ENCODE data around the gene DGKG.

DNA sequence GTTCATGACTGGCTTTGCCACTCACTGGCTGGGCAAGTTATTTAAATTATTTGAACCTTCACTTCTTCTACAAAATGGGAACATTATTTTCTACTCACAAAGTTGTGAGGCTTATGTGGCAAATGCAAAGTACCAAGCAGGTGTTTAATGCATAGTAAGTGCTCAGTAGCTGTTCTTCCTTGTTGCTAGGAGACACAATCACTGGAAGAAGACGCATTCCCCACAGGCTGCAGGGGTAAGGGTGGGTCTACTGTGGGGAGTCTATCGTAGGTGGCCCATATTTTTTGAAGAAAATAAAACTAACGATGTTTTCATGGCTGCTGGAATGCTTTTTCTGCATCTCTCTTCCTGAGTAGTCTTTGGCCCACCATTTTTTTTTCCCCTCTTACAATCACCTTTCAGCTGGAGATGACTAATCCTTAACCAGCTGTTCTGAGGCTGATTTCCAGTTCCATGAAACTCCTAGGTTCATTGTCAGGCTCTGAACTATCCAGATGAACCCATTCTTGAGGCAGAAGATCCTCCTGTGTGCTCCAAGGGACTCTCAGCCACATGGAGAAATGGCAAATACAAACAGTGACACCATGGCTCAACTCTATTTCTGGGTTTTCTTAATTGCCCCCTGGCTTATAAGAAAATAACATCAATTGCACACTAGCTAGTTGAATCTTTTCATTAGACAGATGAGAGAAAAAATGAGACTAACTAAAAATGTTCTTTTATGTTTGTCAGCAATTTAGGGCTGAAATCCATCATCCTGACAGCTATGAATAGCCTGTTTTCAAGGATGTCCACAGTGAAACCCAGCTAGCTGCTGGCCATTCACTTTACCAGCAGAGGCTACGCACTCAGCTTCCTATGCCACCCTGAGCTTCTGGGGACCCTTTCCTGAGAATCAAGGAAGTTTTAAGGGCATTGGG lies 144.9 kb downstream of the DGKG start:
- TF ChIP-seq, protein P1, sequence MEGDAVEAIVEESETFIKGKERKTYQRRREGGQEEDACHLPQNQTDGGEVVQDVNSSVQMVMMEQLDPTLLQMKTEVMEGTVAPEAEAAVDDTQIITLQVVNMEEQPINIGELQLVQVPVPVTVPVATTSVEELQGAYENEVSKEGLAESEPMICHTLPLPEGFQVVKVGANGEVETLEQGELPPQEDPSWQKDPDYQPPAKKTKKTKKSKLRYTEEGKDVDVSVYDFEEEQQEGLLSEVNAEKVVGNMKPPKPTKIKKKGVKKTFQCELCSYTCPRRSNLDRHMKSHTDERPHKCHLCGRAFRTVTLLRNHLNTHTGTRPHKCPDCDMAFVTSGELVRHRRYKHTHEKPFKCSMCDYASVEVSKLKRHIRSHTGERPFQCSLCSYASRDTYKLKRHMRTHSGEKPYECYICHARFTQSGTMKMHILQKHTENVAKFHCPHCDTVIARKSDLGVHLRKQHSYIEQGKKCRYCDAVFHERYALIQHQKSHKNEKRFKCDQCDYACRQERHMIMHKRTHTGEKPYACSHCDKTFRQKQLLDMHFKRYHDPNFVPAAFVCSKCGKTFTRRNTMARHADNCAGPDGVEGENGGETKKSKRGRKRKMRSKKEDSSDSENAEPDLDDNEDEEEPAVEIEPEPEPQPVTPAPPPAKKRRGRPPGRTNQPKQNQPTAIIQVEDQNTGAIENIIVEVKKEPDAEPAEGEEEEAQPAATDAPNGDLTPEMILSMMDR (IDR thresholded peaks at IDR 0.05), result no peak
- TF ChIP-seq EZH2phosphoT487 (IDR thresholded peaks at IDR 0.05; ENCODE audit: borderline replicate concordance, low read depth), result no peak
- TF ChIP-seq TAF1 (IDR thresholded peaks at IDR 0.05; ENCODE audit: borderline replicate concordance, low read depth, low read length), result no peak
- TF ChIP-seq FOXJ3 (CRISPR knock-in tag; IDR thresholded peaks at IDR 0.05), result no peak
